Testis (tissue), 2 donors: ENCODE data around the gene AUTS2.

ENCODE experiments used
- POLR2A ChIP-seq: fragments of 450-650 bp; IDR thresholded peaks from one replicate; pipeline ENCODE4 v1.6.1; 2017; ENCODE audit warnings: antibody characterized with exemption, mild to moderate bottlenecking, moderate library complexity
- TF ChIP-seq, protein P1 (sequence below), 3 experiments: fragments of 450-650 bp in 2 of 3; fragments of 200-600 bp in 1 of 3; sonication (generic) in 1 of 3; IDR thresholded peaks; one replicate each; pipeline ENCODE4 v1.5.1; 2016 to 2019; ENCODE audit warnings: antibody characterized with exemption in 3 of 3, mild to moderate bottlenecking in 2 of 3, moderate library complexity in 1 of 3

DNA sequence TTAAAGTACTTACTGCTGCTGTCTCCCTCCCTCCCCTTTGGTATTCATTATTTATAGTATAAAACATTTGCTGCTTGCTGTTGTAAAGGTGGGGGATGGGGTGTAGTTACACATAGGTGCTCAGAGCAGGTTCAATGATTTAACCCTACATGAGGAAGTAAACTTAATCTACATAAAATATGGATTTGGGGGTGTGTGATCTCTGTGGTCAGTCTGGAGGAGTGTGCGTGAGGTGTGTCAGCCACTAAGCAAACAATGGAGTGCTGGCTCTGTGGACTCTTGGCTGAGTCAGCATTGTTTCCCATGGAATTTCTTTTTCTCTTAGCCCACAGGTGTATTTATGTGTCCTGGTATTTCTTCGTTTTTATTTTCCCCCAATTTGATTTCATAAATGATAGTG is 133.9 kb downstream of the AUTS2 start:
- TF ChIP-seq, protein P1, sequence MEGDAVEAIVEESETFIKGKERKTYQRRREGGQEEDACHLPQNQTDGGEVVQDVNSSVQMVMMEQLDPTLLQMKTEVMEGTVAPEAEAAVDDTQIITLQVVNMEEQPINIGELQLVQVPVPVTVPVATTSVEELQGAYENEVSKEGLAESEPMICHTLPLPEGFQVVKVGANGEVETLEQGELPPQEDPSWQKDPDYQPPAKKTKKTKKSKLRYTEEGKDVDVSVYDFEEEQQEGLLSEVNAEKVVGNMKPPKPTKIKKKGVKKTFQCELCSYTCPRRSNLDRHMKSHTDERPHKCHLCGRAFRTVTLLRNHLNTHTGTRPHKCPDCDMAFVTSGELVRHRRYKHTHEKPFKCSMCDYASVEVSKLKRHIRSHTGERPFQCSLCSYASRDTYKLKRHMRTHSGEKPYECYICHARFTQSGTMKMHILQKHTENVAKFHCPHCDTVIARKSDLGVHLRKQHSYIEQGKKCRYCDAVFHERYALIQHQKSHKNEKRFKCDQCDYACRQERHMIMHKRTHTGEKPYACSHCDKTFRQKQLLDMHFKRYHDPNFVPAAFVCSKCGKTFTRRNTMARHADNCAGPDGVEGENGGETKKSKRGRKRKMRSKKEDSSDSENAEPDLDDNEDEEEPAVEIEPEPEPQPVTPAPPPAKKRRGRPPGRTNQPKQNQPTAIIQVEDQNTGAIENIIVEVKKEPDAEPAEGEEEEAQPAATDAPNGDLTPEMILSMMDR (IDR thresholded peaks at IDR 0.05) = no peak
- TF ChIP-seq POLR2A = no peak
